Mucosa of descending colon (tissue), 3 donors: ENCODE measurements around the gene TBC1D1. TPM values are rescaled to one million over a fixed set of nuclear protein-coding genes. Genes with fewer than 3 reads are reported as not detected.

ENCODE experiments used
- ATAC-seq: fragments of 200-7000 bp; cut with Tn5 transposase; one replicate; pipeline ENCODE4 v1.9.1; 2020; ENCODE audit warnings: mild to moderate bottlenecking, moderate library complexity
- DNase-seq, 3 donors: peaks; one replicate each; pipeline ENCODE4 v3.0.0-alpha.2; 2020
- H3K36me3 ChIP-seq: fragments of 200-600 bp; one replicate; pipeline ENCODE4 v1.8.0; 2021; ENCODE audit warnings: low read depth, mild to moderate bottlenecking
- H3K4me1 ChIP-seq: fragments of 200-600 bp; one replicate; pipeline ENCODE4 v1.8.0; 2021; ENCODE audit warnings: low read depth, mild to moderate bottlenecking
- H3K4me3 ChIP-seq: fragments of 200-600 bp; one replicate; pipeline ENCODE4 v1.8.0; 2021; ENCODE audit warnings: mild to moderate bottlenecking
- H3K9me3 ChIP-seq: fragments of 200-600 bp; one replicate; pipeline ENCODE4 v1.8.0; 2021; ENCODE audit warnings: mild to moderate bottlenecking
- intact Hi-C, 2 donors: fragments of 100-400 bp; cut with DNase I in 1 of 2; cut with micrococcal nuclease in 1 of 2; formaldehyde crosslinking; loops; one replicate each; pipeline versions ENCODE4 v1.11.0 to v1.11.1; 2022; cut with DNase I, micrococcal nuclease
- total RNA-seq, 3 donors: library from RNA; stranded (reverse); fragmentation: NEBNext Ultra II Directional in 2 of 3; extraction: Animal tissue kit (Norgen Biotek cat#: 25700) in 2 of 3; gene quantifications; one replicate each; pipeline versions ENCODE4 v1.2.1 to v1.2.4, GENCODE V29; 2021 to 2023
- TF ChIP-seq, protein P1 (sequence below): fragments of 200-600 bp; IDR thresholded peaks from one replicate; pipeline ENCODE4 v1.8.0; 2022; ENCODE audit warnings: antibody characterized with exemption, mild to moderate bottlenecking
- donor health status: DM: no; HTN: no; CAD: no; lungs with moderate emphysema.
- donor health status: DM: no; HTN: no; CAD: no.
- donor health status: DM: no; HTN: yes; CAD: no.

TBC1D1 gene
- total RNA-seq, 3 donors from 2014 or later, result 50.2 to 249 (median 71.6) TPM

DNA sequence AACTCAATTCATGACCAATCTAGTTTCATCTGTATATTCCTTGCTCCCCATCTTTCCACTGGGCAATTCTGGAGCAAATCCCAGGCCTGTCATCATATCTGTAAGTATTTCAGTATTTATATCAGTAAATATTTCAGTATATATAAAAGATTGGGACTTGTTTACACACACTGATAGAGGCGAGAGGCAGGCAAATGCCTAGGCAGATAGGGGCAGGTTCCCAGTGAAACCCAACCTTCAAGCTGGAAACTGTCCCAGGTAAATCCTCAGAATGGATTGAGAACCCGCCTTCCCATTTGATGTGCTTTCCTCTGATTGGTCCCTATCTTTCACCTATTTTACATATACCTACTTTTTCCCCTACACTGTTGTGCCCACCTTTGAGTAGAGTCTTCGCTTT is 23.8 kb upstream of the TBC1D1 start:
- Histone ChIP-seq H3K4me3 (no peak overlapping the region), H3K36me3 (no peaks in the 10 kb centered on the region), H3K9me3 (no peaks in the 10 kb centered on the region), H3K4me1 (no peaks in the 10 kb centered on the region)
- ATAC-seq (no peak), DNase-seq (no peak)
- intact Hi-C loops, result no loop called here
- TF ChIP-seq, protein P1, sequence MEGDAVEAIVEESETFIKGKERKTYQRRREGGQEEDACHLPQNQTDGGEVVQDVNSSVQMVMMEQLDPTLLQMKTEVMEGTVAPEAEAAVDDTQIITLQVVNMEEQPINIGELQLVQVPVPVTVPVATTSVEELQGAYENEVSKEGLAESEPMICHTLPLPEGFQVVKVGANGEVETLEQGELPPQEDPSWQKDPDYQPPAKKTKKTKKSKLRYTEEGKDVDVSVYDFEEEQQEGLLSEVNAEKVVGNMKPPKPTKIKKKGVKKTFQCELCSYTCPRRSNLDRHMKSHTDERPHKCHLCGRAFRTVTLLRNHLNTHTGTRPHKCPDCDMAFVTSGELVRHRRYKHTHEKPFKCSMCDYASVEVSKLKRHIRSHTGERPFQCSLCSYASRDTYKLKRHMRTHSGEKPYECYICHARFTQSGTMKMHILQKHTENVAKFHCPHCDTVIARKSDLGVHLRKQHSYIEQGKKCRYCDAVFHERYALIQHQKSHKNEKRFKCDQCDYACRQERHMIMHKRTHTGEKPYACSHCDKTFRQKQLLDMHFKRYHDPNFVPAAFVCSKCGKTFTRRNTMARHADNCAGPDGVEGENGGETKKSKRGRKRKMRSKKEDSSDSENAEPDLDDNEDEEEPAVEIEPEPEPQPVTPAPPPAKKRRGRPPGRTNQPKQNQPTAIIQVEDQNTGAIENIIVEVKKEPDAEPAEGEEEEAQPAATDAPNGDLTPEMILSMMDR, result no peak

DNA sequence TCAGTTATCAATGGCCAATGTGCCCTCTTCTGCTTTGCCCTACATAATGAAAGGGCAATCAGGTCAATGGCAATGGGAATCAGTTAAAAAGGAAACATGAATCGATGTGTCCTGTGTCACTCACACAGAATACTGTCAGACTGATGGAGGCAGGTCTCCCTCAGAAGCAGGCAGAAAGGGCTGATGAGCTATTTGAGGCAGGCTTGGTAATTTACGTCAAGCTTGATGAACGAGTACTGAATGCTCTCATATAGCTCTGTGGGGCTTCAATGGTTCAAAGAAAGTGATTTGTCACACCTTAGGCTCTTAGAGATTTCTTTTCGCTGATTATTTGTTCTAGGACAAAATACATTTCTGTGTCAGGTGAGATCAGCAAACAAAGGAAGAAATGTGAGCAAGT is 22.6 kb upstream of the TBC1D1 start:
- H3K4me3 ChIP-seq, result no peak overlapping the region
- no peaks in the 10 kb centered on the region for H3K9me3 ChIP-seq
- no peaks in the 10 kb centered on the region for H3K36me3 ChIP-seq
- DNase-seq (no peak), ATAC-seq (no peak)
- peaks cover 2% of the 10 kb centered on the region for H3K4me1 ChIP-seq
- TF ChIP-seq, protein P1, result no peak
- intact Hi-C loops, result no loop called here

DNA sequence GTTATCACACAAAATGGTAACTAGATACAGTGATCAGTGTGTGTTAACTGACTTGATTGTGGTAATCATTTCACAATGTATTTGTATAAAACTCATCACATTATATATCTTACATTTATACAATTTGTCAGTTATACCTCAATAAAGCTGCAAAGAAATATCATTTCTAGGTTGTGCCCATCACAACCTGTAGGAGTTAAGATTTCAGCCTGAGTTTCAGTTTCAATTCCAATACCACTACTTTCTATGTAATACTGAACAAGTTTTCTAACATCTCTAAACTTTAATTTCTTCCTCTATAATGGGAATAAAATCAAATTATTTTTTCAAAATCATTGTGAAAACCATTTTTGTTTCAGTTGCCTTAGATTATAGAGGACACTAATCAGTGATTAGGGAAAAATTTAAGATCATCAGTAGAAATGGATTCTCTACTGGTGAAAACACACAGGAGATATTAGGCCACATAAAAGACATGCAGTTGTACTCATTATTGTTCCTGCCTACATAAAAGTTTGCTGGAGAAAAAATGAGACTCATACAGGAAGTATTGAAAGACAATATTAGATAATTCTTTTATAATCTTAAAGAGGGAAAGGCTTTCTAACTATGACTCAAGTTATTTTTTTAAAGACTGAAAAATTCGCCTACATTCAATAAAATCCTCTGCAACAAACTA is 18.4 kb upstream of the TBC1D1 start:
- Histone ChIP-seq H3K4me3 (no peak overlapping the region), H3K4me1 (peaks cover 22% of the 10 kb centered on the region), H3K9me3 (no peaks in the 10 kb centered on the region), H3K36me3 (no peaks in the 10 kb centered on the region)
- TF ChIP-seq, protein P1, result no peak
- DNase-seq (no peak), ATAC-seq (no peak)
- intact Hi-C loops, result no loop called here

DNA sequence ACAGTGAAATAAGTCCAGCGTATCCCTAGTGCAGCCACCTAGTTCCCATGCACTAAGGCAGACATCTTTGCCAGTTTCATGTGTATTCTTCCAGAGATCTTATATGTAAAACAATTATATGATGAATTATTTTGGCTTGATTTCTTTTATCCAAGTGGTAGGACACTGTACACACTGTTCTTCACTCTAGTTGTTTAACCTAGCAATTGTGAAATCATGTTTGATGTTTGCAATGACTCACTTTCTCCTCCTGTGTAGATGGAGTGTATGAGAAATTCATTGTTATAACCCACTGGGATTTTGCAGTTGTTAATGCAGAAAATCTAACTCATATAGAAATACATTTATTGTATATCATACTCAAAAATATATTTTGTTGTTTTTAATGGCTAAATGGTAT is 17.5 kb upstream of the TBC1D1 start:
- intact Hi-C loops, result no loop called here
- ATAC-seq, result peak; percentile 82
- DNase-seq, result no peak
- Histone ChIP-seq H3K4me3 (no peak overlapping the region), H3K4me1 (peaks cover 22% of the 10 kb centered on the region), H3K36me3 (no peaks in the 10 kb centered on the region), H3K9me3 (no peaks in the 10 kb centered on the region)
- TF ChIP-seq, protein P1, result no peak

DNA sequence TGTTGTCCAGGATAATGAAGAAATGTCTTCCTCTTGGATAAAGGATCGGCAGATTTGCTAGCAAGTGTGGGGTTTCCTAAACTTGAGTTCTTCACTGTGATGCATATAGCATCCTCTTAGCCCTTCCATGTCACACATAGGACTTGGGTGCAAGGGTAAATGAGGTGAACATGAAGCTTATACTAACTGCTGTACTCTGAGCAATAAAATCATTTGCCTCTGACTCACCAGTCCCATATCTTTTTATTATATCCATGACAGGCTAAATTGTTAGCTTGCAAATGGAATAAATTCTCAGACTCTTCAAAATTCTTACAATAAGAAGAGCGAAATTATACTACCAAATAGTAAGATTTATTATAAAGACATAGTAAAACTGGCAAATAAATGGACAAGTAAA is 14.7 kb upstream of the TBC1D1 start:
- H3K36me3 ChIP-seq, result no peaks in the 10 kb centered on the region
- DNase-seq (peak in 1 of 3 donors; percentile 44), ATAC-seq (peak; percentile 89)
- H3K4me1 ChIP-seq, result peaks cover 28% of the 10 kb centered on the region
- TF ChIP-seq, protein P1, result no peak
- intact Hi-C loops, result no loop called here
- H3K4me3 ChIP-seq, result no peak overlapping the region
- H3K9me3 ChIP-seq, result no peaks in the 10 kb centered on the region

DNA sequence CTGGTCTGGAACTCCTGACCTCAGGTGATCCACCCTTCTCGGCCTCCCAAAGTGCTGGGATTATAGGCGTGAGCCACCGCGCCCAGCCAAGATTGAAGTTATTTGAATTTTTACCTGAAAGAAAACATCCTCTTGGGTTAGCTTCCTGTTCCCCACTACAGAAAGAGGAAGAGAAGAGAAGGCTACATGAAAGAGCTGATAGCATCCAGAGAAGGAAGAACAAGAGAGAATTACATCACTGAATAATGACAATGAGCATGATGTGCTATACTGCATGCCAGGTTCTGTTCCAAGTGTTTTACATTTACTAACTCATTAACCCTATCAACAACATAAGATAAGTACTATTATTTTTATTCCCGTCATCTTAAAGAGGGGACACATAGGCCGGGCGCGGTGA is 11.5 kb upstream of the TBC1D1 start:
- no peaks in the 10 kb centered on the region for H3K9me3 ChIP-seq
- DNase-seq, result no peak
- H3K36me3 ChIP-seq, result no peaks in the 10 kb centered on the region
- peaks cover 21% of the 10 kb centered on the region for H3K4me1 ChIP-seq
- peak; percentile 62 for ATAC-seq
- TF ChIP-seq, protein P1, result no peak
- H3K4me3 ChIP-seq, result no peak overlapping the region
- intact Hi-C loops, result no loop called here
